Activated CD4-positive, alpha-beta T cell treated with anti-CD3 and anti-CD28 coated beads, Interleukin-2, amount 50 U/mL, for 16 hours (primary cell): ENCODE results near the gene PSMG3.

Experiments used
- DNase-seq: peaks from one replicate; pipeline ENCODE4 v3.0.0-alpha.2; 2020

PSMG3 gene

GRCh38 chr7:1557006-1557405 lies 12.8 kb downstream of the PSMG3 start:
- DNase-seq: no peak

DNA sequence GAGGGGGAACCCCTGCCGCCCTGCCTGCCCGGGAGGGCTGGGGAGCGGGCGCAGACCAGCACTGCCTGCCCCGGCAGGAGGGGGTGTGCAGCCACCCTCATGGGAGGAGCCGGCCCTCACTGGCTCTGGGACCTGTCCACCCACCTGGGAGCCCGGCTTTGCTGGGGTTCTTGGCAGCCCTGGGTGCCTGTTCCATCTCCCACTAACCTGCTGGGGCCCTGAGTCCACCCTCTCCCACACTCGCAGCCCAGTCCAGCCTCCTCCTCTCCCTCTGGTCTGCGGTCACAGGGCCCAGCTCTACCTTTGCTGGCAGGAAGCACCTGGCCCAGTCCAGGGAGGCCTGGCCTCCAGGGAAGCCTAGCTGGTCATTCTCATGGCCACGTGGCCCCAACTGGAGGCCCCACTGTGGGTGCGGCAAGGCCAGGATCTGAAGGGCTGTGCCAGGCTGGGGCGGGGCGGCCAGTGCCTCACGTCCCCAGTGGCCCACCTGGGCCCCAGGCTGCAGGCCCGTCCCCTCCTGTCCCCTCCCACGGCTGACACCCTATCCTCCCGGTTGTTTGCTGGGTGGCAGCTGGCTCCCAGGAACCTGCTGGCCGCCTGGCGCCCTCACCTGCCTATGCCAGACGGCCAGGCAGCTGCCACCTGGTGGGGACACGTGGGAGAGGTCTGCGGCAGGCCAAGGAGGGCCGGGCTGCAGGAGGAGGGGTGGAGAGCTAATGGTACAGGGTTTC lies 13.9 kb downstream of the PSMG3 start, which contains the start of gene TMEM184A:
TSS of gene TMEM184A (minus strand) at position 393 of the 731 bp plus-strand sequence. CDS start 721 bp downstream, outside the sequence.
- peak; percentile 39 for DNase-seq

- no peak for DNase-seq
Observed at GRCh38 chr7:1555046-1555812, 14.6 kb downstream of the PSMG3 start.

- no peak for DNase-seq
Observed at GRCh38 chr7:1554333-1555045, 15.3 kb downstream of the PSMG3 start.

DNA sequence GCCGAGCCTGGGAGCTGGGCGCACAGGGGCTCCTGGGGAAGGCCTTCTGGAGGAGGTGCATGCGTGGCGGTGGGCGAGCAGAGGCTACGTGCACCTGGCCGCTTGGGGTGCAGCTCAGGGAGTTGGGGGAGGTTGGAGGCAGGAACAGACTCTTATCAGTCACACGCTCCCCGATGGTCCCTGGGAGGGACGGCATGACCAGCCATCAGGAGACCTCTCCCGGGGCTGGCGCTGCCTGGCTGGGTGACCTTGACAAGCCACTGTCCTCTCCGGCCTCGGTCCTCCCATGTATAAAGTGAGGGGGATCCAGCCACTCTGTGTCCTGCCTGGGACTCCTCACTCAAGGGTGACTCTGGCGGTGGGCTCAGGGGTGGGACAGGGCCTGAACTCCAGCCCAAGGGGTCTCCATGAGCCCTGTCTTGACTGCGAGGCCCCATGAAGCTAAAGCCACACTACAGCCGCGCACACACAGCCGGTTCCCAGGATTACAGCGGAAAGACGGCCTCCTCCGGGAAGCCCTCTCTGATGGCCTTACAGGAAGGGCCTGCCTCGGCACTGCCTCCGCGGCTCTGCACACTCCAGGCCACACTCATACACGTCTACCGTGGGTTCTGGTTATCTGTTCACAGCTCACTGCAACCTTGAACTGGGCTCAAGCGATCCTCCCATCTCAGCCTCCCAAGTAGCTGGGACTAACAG lies 16.2 kb downstream of the PSMG3 start:
- DNase-seq: no peak

- no peak for DNase-seq
Observed at GRCh38 chr7:1552200-1552599, 17.6 kb downstream of the PSMG3 start.

GRCh38 chr7:1550846-1551155 lies 19.0 kb downstream of the PSMG3 start:
- no peak for DNase-seq

GRCh38 chr7:1550005-1550845 lies 19.6 kb downstream of the PSMG3 start:
- DNase-seq: no peak

DNA sequence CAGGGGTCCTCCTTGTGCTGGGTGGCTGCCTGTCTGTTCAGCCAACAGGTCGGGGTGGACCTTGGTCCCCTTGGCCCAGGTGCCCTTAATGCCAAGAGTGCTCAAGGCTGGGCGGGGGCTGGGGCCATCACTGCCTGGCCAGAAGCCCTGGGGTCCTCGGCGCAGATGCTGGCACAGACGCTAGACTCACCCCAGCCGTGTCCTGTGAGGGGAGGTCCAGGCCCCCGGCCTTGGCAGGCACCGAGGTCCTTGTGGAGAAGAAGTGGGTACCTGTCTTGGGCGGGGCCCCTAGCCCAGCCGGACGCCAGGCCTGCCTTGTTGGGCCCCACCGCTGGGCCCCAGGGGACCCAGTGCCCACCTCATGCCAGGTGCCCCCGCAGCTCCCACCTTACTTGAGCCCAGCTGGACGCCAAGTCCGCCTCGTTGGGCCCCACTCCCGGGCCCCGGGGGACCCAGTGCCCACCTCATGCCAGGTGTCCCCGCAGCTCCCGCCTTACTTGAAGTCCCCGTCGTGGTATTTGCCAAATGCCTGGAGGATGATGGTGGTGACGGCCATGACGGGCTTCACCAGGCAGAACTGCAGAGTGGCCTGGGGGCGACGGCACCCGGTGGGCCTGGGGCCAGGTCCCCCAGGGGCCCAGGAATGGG lies 20.4 kb downstream of the PSMG3 start:
- DNase-seq: no peak

DNA sequence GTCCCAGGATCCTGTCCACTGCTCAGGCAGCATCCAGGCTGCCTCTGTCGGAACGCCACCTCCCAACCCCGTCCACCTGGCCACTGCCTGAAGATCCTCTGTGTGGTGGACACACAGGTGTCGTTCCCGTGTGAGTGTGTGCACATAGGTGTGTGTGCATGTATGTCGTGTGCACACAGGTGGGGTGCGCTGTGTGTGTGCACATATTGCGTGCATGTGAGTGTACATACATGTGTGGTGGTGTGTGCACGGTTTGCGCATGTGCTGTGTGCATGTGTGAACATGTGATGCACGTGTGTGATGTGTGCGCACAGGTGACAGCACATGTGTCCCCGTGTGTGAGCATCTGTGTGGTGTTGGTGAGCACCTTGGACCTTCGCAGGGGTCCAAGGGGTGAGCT lies 20.9 kb downstream of the PSMG3 start:
- DNase-seq: no peak

DNA sequence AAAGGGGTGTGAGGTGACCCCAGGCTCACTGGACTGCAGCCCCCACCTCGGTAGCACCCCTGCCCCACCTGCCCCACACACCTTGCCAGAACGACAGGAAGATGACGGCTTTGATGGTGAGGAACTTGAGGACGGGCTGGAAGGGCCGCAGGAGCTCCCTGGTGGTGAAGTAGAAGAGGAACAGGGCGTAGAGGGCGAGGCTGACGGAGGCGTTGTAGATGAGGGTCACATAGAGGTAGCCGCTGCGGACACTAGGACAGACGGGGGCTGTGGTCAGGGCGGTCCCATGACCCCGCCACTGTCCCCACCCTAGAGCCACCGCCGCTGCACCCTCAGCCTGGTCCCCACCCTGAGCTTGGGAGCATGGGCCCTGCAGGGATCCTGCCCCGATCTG lies 21.4 kb downstream of the PSMG3 start:
- DNase-seq: no peak

GRCh38 chr7:1547777-1548437 lies 21.9 kb downstream of the PSMG3 start:
- no peak for DNase-seq

DNA sequence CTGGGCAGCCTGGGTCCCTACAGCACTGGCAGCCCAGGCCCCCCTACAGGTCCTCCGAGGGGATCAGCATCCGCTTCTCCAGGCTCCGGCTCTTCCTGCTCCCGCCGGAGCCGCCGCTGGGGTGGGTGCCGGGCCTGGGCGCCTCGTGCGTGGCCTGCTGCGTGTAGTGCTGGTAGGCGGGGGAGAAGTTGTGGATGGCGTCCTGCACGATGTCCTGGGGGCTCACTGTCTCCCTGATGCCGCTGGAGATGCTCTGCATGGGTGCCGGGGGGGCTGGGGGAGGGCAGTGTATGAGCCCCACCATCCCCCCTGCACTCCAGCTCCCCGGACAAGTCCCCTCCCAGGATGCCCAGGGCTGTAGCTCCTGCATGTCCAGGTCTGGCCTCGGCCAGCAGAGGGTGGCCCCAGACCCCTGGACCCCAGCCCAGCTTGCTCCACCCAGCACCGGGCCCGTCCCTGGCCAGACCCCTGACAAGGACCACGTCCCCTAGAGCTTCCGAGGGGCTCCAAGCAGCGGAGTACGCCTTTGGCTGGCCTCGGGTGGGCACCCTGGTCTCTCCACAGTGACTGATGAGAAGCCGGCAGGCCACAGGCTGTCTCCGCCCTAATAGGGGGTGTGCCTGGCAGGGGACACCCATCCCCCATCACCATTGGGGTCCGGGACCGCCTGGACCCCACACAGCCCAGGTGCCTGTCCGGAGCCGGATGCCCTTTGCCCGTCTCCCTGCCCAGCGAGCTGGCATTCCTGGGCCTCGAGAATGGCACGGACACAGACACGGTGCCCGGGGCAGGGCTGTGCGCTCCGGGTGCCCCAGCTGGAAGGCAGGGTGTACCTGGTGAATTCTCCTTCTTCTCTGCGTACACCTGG lies 22.7 kb downstream of the PSMG3 start:
- no peak for DNase-seq

DNA sequence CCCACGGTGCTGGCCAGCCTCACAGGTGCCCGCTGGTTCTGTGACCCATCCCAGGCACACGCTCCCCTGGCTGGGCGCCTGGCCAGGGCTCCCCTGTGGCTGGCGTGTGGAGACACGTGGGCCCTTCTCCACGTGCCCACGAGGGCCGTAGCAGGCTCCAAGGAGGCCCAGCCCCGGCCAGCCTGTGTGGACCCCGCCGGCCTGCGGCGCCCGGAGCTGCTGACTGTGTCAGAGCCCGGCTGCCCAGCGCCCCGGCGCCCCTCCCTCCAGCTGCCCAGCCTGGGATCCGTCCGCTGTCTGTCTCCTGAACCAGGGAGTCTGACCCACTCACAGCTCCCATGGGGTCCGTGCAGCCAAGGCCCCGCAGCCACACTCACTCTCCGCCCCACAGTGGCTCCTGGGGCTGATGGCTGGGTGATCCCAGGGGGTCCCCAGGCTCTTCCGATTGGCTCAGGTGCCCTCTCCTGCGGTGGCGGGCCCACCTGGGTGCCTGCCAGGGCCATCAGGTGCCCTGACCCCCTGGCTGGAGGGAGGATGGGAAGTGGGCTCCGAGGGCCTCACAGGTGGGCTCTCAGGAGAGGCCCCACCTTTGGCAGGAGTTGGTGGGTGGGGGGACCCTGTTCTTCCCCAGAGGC lies 23.4 kb downstream of the PSMG3 start:
- DNase-seq: no peak

GRCh38 chr7:1545417-1546246 lies 24.2 kb downstream of the PSMG3 start:
- no peak for DNase-seq

- no peak for DNase-seq
Observed at GRCh38 chr7:1544896-1545416, 24.9 kb downstream of the PSMG3 start.

- no peak for DNase-seq
Observed at GRCh38 chr7:1544178-1544895, 25.5 kb downstream of the PSMG3 start.

DNA sequence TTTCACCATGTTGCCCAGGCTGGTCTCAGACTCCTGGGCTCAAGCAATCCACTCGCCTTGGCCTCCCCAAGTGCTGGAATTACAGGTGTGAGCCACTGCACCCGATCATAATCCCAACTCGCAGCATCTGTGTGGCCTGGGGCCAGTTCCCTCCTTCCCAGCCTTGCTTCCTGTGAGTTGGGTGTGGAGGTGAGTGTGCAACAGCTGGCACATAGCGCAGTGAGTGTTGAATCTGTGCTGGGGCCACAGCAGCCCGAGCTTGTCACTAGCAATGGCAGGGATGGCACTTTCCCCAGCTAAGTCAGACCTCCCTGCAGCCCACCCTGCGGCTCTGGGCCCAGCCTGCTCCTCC lies 26.0 kb downstream of the PSMG3 start:
- no peak for DNase-seq
